ENCODE measurements around the gene CLDN4.

GRCh38 chr7:73870041-73870492 lies 39.3 kb downstream of the CLDN4 start:
- peak in 1 of 3 donors; percentile 85 for TF ChIP-seq CTCF (IDR thresholded peaks at IDR 0.05)
- no peak for TF ChIP-seq POLR2A (IDR thresholded peaks at IDR 0.05)

Measured in lower leg skin (tissue), 3 donors.